B cell (primary cell): ENCODE results near the gene CWF19L1.

Source experiments
- CTCF ChIP-seq: fragments of 200-600 bp; IDR thresholded peaks from one replicate; pipeline ENCODE4 v1.8.0; 2022; ENCODE audit warnings: antibody characterized with exemption, mild to moderate bottlenecking
- EZH2 ChIP-seq: IDR thresholded peaks from 2 replicates; pipeline ENCODE4 v1.6.1; 2012; ENCODE audit warnings: borderline replicate concordance, low read depth, mild to moderate bottlenecking, moderate library complexity, low read length; ENCODE audit not compliant: insufficient read depth, poor library complexity, severe bottlenecking

- TF ChIP-seq CTCF (no peak), EZH2 (no peak)
Observed at GRCh38 chr10:100254191-100254590, 13.2 kb downstream of the CWF19L1 start.
